ENCODE results near the gene PSMD5. TPM values are rescaled to one million over a fixed set of nuclear protein-coding genes. Genes with fewer than 3 reads are reported as not detected.

The PSMD5 gene
- total and polyA plus RNA-seq, 9 of the 15 experiments (the other 6 are each of a cell fraction or from before 2014, with no cell fraction given): 46.4 to 148 (median 76.3) TPM

Other genes with a start within 250 kb of the PSMD5 start
- 3.3 and 3.7 TPM in 2 replicates for gene MEGF9, start 128.5 kb downstream of the PSMD5 start, total RNA-seq (2014; rRNA removed)
- gene MEGF9, start 128.5 kb downstream of the PSMD5 start, total RNA-seq (2014; rRNA removed; fragmentation: Illumina TruSeq; extraction: Trizol): 5.7 and 5.8 TPM in 2 replicates
- gene MEGF9, start 128.5 kb downstream of the PSMD5 start, total RNA-seq (2015; rRNA removed; fragmentation: Illumina TruSeq; extraction: Trizol): 4.3 TPM in 2 replicates
- gene MEGF9, start 128.5 kb downstream of the PSMD5 start, total RNA-seq (2021): 5.2 TPM in 2 replicates
- 2.5 and 3.8 TPM in 2 replicates for gene MEGF9, start 128.5 kb downstream of the PSMD5 start, polyA plus RNA-seq (2011; rRNA removed)
- 5.6 and 6.2 TPM in 2 replicates for gene MEGF9, start 128.5 kb downstream of the PSMD5 start, polyA plus RNA-seq (2014; fragmentation: Illumina TruSeq; extraction: Trizol)
- gene MEGF9, start 128.5 kb downstream of the PSMD5 start, polyA plus RNA-seq (2014; fragmentation: Nextera tagmentation; extraction: Ambion mirVana): 1 to 10 TPM; 2.1 to 2.3 TPM
- gene MEGF9, start 128.5 kb downstream of the PSMD5 start, polyA plus RNA-seq (2014; rRNA removed): 3.5 TPM in 2 replicates
- 24.5 and 26.8 TPM in 2 replicates for gene FBXW2, start 49.5 kb downstream of the PSMD5 start, total RNA-seq (2014; rRNA removed)
- gene FBXW2, start 49.5 kb downstream of the PSMD5 start, total RNA-seq (2014; rRNA removed; fragmentation: Illumina TruSeq; extraction: Trizol): 31.3 and 35.6 TPM in 2 replicates
- 27.6 and 28.1 TPM in 2 replicates for gene FBXW2, start 49.5 kb downstream of the PSMD5 start, total RNA-seq (2015; rRNA removed; fragmentation: Illumina TruSeq; extraction: Trizol)
- 46.7 and 50.0 TPM in 2 replicates for gene FBXW2, start 49.5 kb downstream of the PSMD5 start, total RNA-seq (2021)
- gene FBXW2, start 49.5 kb downstream of the PSMD5 start, polyA plus RNA-seq (2011; rRNA removed): 50.2 and 57.8 TPM in 2 replicates
- gene FBXW2, start 49.5 kb downstream of the PSMD5 start, polyA plus RNA-seq (2014; fragmentation: Illumina TruSeq; extraction: Trizol): 28.0 and 29.9 TPM in 2 replicates
- gene FBXW2, start 49.5 kb downstream of the PSMD5 start, polyA plus RNA-seq (2014; fragmentation: Nextera tagmentation; extraction: Ambion mirVana): 1 to 10 TPM; 2.5 to 2.9 TPM
- gene FBXW2, start 49.5 kb downstream of the PSMD5 start, polyA plus RNA-seq (2014; rRNA removed): 40.6 and 46.9 TPM in 2 replicates
- gene PHF19, start 34.3 kb upstream of the PSMD5 start, total RNA-seq (2014; rRNA removed): 255 and 312 TPM in 2 replicates
- 191 and 211 TPM in 2 replicates for gene PHF19, start 34.3 kb upstream of the PSMD5 start, total RNA-seq (2014; rRNA removed; fragmentation: Illumina TruSeq; extraction: Trizol)
- gene PHF19, start 34.3 kb upstream of the PSMD5 start, total RNA-seq (2015; rRNA removed; fragmentation: Illumina TruSeq; extraction: Trizol): 240 and 241 TPM in 2 replicates
- gene PHF19, start 34.3 kb upstream of the PSMD5 start, total RNA-seq (2021): 372 and 373 TPM in 2 replicates
- gene PHF19, start 34.3 kb upstream of the PSMD5 start, polyA plus RNA-seq (2011; rRNA removed): 403 and 414 TPM in 2 replicates
- gene PHF19, start 34.3 kb upstream of the PSMD5 start, polyA plus RNA-seq (2014; fragmentation: Illumina TruSeq; extraction: Trizol): 292 and 365 TPM in 2 replicates
- gene PHF19, start 34.3 kb upstream of the PSMD5 start, polyA plus RNA-seq (2014; fragmentation: Nextera tagmentation; extraction: Ambion mirVana): 100 to 1,000 TPM in 1 of 2 experiments, 10 to 100 TPM in 1; 95.8 to 140 TPM
- 312 TPM in 2 replicates for gene PHF19, start 34.3 kb upstream of the PSMD5 start, polyA plus RNA-seq (2014; rRNA removed)
- gene TRAF1, start 83.9 kb upstream of the PSMD5 start, total RNA-seq (2014; rRNA removed): not detected in 2 replicates
- gene TRAF1, start 83.9 kb upstream of the PSMD5 start, total RNA-seq (2014; rRNA removed; fragmentation: Illumina TruSeq; extraction: Trizol): 0.04 TPM in 1 of 2 replicates, not detected in the other
- 0.04 TPM in 1 of 2 replicates, not detected in the other for gene TRAF1, start 83.9 kb upstream of the PSMD5 start, total RNA-seq (2015; rRNA removed; fragmentation: Illumina TruSeq; extraction: Trizol)
- gene TRAF1, start 83.9 kb upstream of the PSMD5 start, total RNA-seq (2021): 0.38 and 0.47 TPM in 2 replicates
- 0.37 and 1.1 TPM in 2 replicates for gene TRAF1, start 83.9 kb upstream of the PSMD5 start, polyA plus RNA-seq (2011; rRNA removed)
- 0.06 and 0.12 TPM in 2 replicates for gene TRAF1, start 83.9 kb upstream of the PSMD5 start, polyA plus RNA-seq (2014; fragmentation: Illumina TruSeq; extraction: Trizol)
- gene TRAF1, start 83.9 kb upstream of the PSMD5 start, polyA plus RNA-seq (2014; fragmentation: Nextera tagmentation; extraction: Ambion mirVana): under 1 TPM in 1 of 2 experiments, not detected in 1; 0.01 TPM
- 0.01 and 0.03 TPM in 2 replicates for gene TRAF1, start 83.9 kb upstream of the PSMD5 start, polyA plus RNA-seq (2014; rRNA removed)
- gene C5, start 207.4 kb upstream of the PSMD5 start, total RNA-seq (2014; rRNA removed): 0.41 and 0.86 TPM in 2 replicates
- 0.51 and 0.65 TPM in 2 replicates for gene C5, start 207.4 kb upstream of the PSMD5 start, total RNA-seq (2014; rRNA removed; fragmentation: Illumina TruSeq; extraction: Trizol)
- 0.79 and 0.91 TPM in 2 replicates for gene C5, start 207.4 kb upstream of the PSMD5 start, total RNA-seq (2015; rRNA removed; fragmentation: Illumina TruSeq; extraction: Trizol)
- gene C5, start 207.4 kb upstream of the PSMD5 start, total RNA-seq (2021): 0.42 and 0.56 TPM in 2 replicates
- gene C5, start 207.4 kb upstream of the PSMD5 start, polyA plus RNA-seq (2011; rRNA removed): 0.50 and 0.62 TPM in 2 replicates
- 0.32 and 0.34 TPM in 2 replicates for gene C5, start 207.4 kb upstream of the PSMD5 start, polyA plus RNA-seq (2014; fragmentation: Illumina TruSeq; extraction: Trizol)
- gene C5, start 207.4 kb upstream of the PSMD5 start, polyA plus RNA-seq (2014; fragmentation: Nextera tagmentation; extraction: Ambion mirVana): under 1 TPM; 0.08 to 0.15 TPM
- 0.27 and 0.81 TPM in 2 replicates for gene C5, start 207.4 kb upstream of the PSMD5 start, polyA plus RNA-seq (2014; rRNA removed)
- 16.9 and 18.3 TPM in 2 replicates for gene CNTRL, start 232.0 kb upstream of the PSMD5 start, total RNA-seq (2014; rRNA removed)
- 28.9 and 34.2 TPM in 2 replicates for gene CNTRL, start 232.0 kb upstream of the PSMD5 start, total RNA-seq (2014; rRNA removed; fragmentation: Illumina TruSeq; extraction: Trizol)
- 25.8 and 27.3 TPM in 2 replicates for gene CNTRL, start 232.0 kb upstream of the PSMD5 start, total RNA-seq (2015; rRNA removed; fragmentation: Illumina TruSeq; extraction: Trizol)
- gene CNTRL, start 232.0 kb upstream of the PSMD5 start, total RNA-seq (2021): 19.0 and 20.5 TPM in 2 replicates
- 25.4 and 28.0 TPM in 2 replicates for gene CNTRL, start 232.0 kb upstream of the PSMD5 start, polyA plus RNA-seq (2011; rRNA removed)
- 22.2 and 24.0 TPM in 2 replicates for gene CNTRL, start 232.0 kb upstream of the PSMD5 start, polyA plus RNA-seq (2014; fragmentation: Illumina TruSeq; extraction: Trizol)
- 10 to 100 TPM in 1 of 2 experiments, 1 to 10 TPM in 1; 9.2 to 10.5 TPM for gene CNTRL, start 232.0 kb upstream of the PSMD5 start, polyA plus RNA-seq (2014; fragmentation: Nextera tagmentation; extraction: Ambion mirVana)
- gene CNTRL, start 232.0 kb upstream of the PSMD5 start, polyA plus RNA-seq (2014; rRNA removed): 16.1 and 19.1 TPM in 2 replicates